M059J (cell line): ENCODE results near the gene IFI6. TPM values are rescaled to one million over a fixed set of nuclear protein-coding genes. Genes with fewer than 3 reads are reported as not detected.
A peak's percentile ranks its signal among the peaks of the same experiment; 100 is the strongest.
"Not testable (repeated sequence)": the region's sequence is repeated elsewhere in the genome, so short reads cannot be mapped to it uniquely, and the experiment has no call there.

Source experiments
- DNase-seq: peaks from one replicate; pipeline ENCODE4 v3.0.0-alpha.2; 2012; ENCODE audit warnings: low read depth
- total RNA-seq: library from RNA; depleted of rRNA; stranded (reverse); fragments of >200 nt; shearing (Covaris generic); gene quantifications from 2 replicates; pipeline ENCODE4 v1.2.3, GENCODE V29; 2014; rRNA removed

The IFI6 gene, protein sequence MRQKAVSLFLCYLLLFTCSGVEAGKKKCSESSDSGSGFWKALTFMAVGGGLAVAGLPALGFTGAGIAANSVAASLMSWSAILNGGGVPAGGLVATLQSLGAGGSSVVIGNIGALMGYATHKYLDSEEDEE
- total RNA-seq, result 3,501 and 4,716 TPM in 2 replicates

DNA sequence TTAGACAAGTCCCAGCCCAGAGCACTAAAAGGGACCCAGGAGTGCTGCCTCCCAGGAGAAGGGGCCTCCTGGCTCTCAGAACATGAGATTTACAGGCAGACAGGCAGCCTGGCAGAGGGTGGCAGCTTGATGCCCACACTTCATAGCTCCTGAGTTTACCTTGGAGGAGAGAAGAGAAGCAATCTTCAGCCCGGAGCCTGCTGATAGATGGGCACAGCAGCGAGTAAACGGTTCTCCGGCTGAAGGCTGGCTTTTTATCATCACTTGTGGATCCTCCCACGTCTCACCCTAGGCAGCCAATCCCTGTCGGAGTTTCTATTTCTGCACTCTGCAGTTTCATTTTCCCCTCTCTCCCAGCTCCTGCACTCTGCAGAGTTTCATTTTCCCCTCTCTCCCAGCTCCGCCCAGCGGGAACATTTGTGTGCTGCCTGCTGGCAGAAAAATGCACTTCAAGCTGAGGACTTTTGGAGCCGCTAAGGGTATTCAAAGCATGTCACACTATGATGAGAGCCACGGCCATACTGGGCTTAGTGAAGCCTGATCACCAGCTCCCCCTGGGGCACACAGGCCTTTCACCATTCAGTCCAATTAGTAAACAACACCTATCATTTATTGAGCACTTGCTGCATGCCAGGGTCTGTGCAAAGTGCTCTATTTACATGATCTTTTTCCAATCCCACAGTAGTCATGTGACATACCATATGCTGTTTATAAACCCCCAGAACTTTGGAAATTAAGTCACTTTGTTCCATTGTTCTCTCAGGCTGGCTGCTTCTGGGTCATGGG is at the start of gene IFI6:
Gene IFI6, minus strand, starts transcription at position 229 of the 786 bp plus-strand sequence. CDS start 2,878 bp downstream, outside the sequence.
- DNase-seq, result peak; percentile 99

DNA sequence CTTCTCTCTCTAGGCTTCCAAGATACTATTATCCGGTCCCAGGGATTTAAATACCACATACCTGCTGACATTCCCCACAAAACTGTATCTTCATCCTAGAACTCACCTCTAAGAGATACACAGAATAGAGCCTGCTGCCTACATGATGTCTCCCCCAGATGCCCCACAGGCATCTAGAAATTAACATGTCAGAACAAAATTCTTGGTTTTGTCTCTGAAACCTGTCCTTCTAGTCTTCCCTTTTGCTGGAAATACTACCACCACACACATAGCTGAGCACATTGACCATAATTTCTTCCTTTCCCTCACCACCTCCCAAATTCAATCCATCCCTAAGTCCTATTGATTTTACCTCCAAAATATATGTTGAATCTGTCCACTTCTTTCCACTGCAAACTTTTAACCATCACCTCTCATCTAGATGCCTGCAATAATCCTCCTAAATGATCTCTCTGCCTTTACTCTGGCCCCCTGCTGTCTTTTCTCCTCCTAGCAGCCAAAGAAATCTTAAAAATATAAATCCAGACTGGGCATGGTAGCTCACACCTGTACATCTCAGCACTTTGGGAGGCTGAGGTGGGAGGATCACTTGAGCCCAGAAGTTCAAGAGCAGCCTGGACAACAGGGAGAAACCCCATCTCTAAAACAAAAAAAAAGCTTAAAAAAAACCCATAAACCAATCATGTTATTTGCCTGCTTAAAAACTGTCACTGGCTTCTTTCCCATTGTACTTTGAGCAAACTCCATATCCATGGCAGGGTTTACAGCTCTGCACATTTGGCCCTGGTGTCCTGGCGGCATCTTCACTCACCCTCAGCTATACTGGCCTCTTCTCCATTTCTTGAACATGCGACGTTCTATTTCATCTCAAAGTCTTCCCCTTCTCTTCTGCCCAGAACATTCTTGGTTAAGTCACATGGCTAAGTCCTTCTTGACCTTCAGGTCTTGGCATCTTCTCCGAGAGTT is 47.6 kb upstream of the IFI6 start:
- DNase-seq, result peak; percentile 20

DNA sequence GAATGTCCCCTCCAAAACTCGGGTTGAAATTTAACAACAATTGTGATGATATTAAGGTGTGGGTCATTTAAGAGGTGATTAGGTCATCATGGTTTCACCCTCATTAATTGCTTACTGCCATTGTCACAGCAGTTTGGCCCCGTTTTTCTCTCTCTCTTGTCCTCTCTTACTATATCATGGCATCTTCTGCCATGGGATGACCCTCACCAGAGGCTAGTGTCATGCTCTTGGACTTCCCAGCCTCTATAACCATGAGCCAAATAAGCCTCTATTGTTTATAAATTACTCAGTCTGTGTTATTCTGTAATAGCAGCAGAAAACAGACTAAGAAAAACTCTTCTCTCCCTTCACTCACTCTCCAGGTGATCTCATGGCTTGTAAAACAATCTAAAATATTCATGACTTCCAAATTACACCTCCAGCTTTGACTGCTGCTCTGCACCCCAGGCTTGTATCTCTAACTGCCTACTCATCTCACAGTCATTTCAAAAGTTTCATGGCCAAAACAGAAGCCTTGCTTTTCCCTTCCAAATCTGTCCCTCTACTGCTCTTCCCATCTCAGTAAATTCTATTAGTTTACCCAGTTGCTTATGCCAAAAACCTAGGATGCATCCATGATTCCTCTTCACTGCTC is 44.4 kb upstream of the IFI6 start:
- no peak for DNase-seq

DNA sequence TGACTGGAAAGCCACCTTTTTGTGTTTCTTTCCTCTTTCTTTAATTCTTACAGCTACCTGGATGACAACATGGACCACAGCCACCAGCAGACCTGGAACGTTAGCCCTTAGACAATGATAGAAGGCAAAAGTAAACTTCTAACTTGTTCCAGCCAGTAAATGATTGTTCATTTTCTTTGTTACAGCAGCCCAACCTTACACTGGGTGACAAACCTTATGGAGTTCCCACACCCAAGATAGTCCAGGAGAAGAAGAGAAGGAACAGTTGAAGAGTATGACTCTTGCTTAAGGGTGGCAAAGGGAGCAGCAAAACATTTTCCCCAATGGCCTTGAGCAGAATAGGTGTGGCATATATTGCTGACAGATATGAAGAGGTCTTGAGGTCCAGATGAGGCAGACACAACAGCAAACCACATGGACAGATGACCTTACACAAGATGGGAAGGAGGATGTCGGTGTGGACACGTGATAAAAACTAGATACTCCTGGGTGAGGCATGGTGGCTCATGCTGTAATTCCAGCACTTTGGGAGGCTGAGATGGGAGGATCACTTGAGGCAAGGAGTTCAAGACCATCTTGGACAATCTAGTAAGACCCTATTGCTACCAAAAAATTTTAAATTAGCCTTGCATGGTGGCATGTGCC is 42.0 kb upstream of the IFI6 start:
- DNase-seq, result no peak

DNA sequence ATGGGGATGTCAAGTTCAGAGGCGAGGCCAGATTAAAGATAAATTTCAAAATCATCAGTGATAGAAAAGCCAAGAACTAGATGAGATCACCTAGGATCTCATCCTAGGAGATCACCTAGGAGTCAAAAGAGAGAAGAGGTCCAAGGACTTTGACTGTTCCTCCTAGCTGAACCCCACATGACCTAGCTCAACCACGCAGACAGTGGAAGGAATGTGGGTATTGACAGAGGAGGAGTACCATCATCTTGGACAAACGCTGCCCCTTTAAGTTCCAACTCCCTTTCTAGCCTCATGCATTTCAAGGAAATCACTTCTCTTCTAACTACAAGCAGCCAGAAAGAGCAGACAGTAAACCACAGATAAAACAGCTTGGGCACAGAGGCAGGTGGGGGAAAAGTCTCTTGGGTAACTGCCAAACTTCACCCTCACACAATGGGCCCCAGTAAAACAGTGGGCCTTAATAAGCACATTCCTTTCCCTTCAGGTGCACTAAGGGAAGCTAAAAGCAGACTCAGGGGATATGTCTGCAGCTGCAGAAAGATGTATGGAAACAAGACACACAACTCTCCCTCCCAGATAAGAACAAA is 41.2 kb upstream of the IFI6 start:
- no peak for DNase-seq

DNA sequence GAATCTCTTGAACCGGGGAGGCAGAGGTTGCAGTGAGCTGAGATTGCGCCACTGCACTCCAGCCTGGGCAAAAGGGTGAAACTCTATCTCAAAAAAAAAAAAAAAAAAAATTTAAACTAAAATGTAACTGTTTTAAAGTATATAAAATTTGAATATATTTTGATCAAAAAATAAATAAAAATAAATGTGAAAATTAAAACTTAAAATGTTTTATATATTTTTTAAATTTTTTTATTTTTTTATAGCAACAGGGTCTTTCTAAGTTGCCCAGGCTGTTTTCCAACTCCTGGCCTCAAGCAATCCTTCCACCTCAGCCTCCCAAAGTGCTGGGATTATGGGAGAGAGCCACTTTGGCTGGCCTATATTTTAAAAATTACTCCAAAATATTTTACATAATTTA is 38.6 kb upstream of the IFI6 start:
- no peak for DNase-seq

DNA sequence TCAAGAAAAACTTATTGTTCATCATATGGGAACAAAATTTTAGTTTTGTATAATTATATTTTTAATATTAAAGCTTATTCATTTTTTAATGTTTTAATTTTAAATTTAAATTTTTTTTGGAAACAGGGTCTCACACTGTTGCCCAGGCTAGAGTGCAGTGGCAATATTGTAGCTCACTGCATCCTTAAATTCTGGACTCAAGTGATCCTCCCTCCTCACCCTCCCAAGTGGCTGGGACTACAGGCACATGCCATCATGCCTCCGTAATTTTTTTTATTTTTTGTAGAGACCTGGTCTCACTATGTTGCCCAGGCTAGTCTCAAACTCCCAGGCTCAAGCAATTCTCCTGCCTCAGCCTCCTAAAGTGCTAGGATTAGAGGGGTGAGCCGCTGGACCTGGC is 33.6 kb upstream of the IFI6 start:
- no peak for DNase-seq

DNA sequence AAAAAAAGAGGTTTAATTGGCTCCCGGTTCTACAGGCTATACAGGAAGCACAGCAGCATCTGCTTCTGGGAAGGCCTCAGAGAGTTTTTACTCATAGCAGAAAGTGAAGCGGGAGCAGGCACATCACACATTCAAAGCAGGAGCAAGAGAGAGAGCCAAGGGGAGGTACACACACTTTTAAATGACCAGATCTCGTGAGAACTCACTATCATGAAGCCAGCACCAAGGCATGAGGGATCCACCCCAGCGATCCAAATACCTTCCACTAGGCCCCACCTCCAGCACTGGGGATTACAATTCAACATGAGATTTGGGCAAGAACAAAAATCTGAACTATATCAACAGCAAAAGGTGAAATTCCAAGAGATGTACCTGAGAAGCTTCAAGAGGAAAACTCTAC is 33.0 kb upstream of the IFI6 start:
- no peak for DNase-seq

DNA sequence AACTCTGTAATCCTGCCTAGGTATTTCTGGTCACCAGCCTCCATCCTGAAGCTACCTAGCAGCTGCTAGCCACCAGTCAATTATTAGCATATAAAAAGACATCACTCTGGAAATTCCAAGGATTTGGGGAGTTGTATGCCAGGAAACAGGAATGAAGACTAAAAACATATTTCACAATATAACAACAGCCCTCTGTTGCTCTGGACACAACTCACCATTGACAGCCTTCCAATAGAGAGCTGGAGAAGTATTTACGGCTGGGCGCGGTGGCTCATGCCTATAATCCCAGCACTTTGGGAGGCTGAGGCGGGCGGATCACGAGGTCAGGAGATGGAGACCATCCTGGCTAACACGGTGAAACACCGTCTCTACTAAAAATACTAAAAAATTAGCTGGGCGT is 24.8 kb upstream of the IFI6 start:
- DNase-seq, result not testable (repeated sequence)

DNA sequence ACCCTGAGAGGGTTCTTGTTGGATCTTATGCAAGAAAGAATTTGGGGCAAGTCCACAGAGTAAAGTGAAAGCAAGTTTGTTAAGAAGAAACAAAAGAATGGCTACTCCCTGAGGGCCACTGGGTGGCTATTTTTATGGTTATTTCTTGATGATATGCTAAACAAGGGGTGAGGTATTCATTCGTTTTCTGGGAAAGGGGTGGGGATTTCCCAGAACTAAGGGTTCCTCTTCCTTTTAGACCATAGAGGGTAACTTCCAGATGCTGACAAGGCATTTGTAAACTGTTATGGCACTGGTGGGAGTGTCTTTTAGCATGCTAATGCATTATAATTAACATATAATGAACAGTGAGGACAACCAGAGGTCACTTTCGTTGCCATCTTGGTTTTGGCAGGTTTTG is 18.2 kb upstream of the IFI6 start:
- DNase-seq, result no peak

DNA sequence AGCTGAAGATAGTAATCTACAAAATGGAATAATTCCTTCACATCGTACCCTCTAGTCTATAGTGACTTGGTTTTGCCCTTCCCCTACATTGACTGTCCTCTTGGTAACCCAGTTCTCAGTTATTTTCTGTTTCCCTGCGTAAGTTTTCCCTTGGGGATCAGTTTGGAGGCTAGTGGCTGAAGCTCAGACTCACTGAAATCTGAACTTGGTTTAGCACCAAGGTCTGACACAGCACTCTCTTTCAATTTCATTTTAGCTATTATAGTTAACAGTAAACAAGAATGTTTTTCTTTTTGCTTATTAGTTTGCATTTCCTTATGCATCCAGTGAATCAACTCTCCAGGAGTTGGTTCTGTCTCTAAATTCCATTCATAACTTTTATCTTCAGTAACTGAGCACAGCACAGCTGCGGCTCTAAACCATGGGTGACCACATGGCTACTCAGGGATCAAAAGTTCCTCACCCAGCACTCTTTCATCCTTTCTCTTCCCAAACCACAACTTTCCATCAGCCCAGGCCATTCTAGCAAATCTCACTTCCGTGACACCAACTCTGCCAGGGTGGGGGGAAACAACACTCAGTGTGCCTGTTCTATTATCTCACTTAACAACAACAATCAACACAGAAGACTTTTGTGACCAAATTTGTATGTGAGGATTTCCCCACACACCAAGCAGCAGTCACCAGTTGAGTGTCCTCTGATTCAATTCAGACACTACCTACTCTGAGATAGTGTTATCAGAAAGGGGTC is 17.6 kb upstream of the IFI6 start:
- DNase-seq, result peak; percentile 79

DNA sequence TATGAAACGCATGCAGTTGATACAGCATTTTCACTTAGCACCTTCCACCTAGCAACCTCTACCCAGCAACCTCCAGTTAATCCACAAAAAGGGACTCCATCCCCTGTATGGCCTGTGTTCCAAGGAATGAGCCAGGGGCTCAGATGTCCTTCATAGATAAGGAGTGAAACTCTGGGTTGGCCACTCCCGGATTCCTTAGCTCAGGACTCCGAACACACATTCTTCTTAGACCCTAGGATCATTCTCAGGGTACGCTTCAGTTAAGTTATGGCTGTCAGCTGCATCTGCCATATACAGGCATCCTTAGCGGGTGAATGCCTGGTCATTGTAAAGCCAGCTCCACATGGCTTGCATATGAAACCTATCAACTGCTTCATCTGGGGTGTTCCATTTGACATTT is 15.9 kb upstream of the IFI6 start:
- no peak for DNase-seq

DNA sequence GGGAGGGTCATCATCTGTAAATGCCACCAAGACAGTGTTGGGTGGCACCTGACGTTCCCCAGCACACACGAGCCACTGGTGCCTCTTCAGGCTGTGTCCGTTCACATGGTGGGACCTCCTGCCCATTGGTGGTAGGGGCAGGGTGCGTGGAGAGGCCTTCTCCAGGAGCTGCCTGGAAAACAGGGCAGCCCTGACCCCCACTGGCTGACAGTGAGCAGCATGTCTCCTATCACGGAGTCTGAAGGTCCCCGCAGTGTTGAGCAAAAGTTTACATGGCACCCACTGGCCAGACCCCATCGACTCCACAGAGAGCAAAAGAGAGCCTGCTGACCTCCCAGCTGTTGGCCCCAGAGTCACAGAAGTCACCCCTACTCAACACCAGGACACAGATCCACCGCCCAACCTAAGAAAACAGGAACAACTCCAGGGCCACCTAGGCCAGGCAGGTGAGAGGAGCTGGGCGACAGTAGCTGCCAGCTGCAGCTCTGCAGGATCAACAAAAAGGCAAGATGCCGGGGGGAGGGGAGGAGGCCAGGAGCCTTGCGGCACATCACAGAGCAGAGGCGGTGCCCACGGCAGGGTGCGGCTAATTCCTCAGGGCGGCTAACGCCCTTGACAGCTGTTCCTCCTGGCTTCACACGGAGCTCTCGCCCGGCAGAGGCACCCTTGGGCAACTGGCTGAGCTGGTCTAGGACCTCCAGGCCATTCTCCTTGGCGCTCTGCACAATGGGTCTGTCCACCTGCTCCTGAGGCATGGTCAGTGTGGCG is 14.4 kb upstream of the IFI6 start:
- no peak for DNase-seq

DNA sequence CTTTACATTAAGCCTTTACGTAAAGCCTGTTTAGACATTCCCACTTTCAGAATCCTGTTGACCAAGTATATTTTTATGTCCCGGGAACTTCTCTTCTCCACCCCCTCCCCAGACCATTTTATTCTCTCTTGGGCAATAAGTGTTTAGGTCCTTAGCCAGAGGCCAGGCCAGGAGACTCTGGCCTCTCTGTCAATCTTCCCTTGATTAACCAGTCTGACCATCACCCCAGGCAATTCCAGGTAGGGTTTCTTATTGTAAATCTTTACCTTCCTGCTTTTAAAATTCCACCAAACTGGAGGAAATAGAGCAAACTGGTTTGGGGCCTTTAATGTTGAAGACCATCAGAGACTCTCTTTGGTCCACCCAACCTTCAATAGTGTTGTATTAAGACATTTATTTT is 12.2 kb upstream of the IFI6 start:
- no peak for DNase-seq

DNA sequence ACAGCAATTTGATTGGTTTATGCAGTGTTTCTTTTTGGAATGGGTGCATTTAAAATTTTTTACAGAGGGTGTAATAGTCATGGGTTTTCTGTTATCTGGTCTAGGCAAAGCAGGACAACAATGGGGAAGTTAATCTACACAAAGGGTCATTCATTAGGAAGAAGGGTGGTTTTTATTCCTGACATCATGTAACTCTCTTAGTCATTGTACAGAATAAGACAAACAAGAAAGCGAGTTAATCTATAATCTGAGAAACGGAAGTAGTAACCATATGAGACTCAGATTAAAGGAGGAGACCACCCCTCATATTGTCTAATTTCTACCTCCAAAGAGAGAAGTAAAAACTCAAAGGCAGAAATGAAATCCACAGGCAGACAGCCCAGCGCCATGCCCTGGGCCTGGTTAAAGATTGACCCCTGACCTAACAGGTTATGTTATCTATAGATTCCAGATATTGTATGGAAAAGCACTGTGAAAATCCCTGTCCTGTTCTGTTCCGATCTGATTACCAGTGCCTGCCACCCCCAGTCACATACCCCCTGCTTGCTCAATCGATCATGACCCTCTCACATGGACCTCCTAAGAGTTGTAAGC is 10.5 kb upstream of the IFI6 start:
- no peak for DNase-seq

DNA sequence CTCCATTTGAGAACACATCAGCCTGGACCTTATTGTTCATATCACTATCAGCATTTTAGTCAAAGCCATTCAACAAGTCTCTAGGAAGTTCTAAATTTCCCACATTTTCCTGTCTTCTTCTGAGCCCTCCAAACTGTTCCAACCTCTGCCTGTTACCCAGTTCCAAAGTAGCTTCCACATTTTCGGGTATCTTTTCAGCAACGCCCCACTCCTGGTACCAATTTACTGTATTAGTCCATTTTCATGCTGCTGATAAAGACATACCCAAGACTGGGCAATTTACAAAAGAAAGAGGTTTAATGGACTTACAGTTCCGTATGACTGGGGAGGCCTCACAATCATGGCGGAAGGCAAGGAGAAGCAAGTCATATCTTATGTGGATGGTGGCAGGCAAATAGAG is 9.6 kb upstream of the IFI6 start:
- not testable (repeated sequence) for DNase-seq

DNA sequence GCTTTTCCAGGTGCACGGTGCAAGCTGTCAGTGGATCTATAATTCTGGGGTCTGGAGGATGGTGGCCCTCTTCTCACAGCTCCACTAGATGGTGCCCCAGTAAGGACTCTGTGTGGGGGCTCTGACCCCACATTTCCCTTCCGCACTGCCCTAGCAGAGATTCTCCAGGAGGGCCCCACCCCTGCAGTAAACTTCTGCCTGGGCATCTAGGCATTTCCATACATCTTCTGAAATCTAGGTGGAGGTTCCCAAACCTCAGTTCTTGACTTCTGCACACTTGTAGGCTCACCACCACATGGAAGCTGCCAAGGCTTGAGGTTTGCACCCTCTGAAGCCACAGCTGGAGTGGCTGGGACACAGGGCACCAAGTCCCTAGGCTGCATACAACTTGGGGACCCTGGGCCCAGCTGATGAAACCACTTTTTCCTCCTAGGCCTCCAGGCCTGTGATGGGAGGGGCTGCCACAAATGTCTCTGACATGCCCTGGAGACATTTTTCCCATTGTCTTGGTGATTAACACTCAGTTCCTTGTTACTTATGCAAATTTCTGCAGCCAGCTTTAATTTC is 8.3 kb upstream of the IFI6 start:
- not testable (repeated sequence) for DNase-seq

DNA sequence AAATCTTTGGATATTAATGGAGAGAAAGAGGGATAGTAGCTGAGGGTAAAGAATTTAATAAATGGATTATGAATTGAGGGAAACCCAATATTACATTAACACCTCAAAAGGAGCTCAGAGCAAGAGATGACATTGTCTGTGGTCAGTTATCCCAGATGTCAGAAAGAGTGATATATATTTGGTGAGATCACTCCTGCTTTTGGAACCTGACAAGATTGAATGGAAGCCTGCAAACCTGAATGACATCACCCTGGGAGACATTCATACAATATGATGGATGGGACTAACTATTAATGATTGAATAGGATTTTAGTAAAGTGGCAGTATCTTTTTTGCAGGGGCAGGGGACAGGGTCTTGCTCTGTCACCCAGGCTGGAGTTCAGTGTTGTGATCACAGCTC is 6.8 kb upstream of the IFI6 start:
- DNase-seq, result no peak

DNA sequence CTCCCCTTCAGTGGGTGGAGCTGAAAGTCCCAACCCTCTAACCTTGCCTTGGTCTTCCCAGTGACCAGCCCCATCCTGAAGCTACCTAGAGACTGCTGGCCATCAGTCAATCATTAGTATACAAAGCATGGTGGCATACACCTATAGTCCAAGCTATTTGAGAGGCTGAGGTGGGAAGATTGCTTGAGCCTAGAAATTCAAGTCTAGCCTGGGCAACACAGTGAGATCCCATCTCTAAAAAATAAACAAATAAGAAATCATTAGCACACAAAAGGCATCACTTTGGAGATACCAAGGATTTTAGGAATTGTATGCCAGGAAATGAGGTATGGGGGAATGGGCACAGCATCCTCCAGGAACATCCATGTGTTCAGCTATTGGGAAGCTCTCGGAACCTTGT is 4.4 kb upstream of the IFI6 start:
- DNase-seq, result no peak
